HEK293T (cell line): ENCODE results near the gene PAQR4.
A peak's percentile ranks its signal among the peaks of the same experiment; 100 is the strongest.

Experiments used
- BHLHE40 ChIP-seq: fragments of 450-650 bp; IDR thresholded peaks from 2 replicates; pipeline ENCODE4 v1.6.1; 2016; ENCODE audit warnings: mild to moderate bottlenecking, moderate library complexity, borderline replicate concordance
- CTBP1 ChIP-seq: fragments of 450-650 bp; IDR thresholded peaks from 2 replicates; pipeline ENCODE4 v1.6.1; 2016; ENCODE audit warnings: borderline replicate concordance
- ELF4 ChIP-seq: fragments of 450-650 bp; IDR thresholded peaks from 2 replicates; pipeline ENCODE4 v1.6.1; 2017; ENCODE audit warnings: antibody characterized with exemption
- FOXA1 ChIP-seq: fragments of 450-650 bp; IDR thresholded peaks from 2 replicates; pipeline ENCODE4 v1.6.1; 2016; ENCODE audit warnings: mild to moderate bottlenecking
- FOXK2 ChIP-seq: fragments of 450-650 bp; IDR thresholded peaks from 2 replicates; pipeline ENCODE4 v1.6.1; 2016; ENCODE audit warnings: mild to moderate bottlenecking
- FOXM1 ChIP-seq: fragments of 450-650 bp; IDR thresholded peaks from 2 replicates; pipeline ENCODE4 v1.6.1; 2017; ENCODE audit warnings: mild to moderate bottlenecking, borderline replicate concordance
- HDGF ChIP-seq: fragments of 450-650 bp; IDR thresholded peaks from 2 replicates; pipeline ENCODE4 v1.6.1; 2017; ENCODE audit warnings: antibody characterized with exemption, borderline replicate concordance
- L3MBTL2 ChIP-seq: fragments of 450-650 bp; conservative IDR thresholded peaks from 2 replicates; pipeline ENCODE4 v1.6.1; 2016; ENCODE audit warnings: mild to moderate bottlenecking
- SP1 ChIP-seq: fragments of 450-650 bp; IDR thresholded peaks from 2 replicates; pipeline ENCODE4 v1.6.1; 2017
- SUZ12 ChIP-seq: fragments of 450-650 bp; IDR thresholded peaks from 2 replicates; pipeline ENCODE4 v1.6.1; 2016; ENCODE audit warnings: mild to moderate bottlenecking
- ZNF384 ChIP-seq: fragments of 450-650 bp; IDR thresholded peaks from 2 replicates; pipeline ENCODE4 v1.6.1; 2016
- TF ChIP-seq, protein P1 (sequence below): fragments of 450-650 bp; IDR thresholded peaks from 2 replicates; pipeline ENCODE4 v1.6.1; 2016

DNA sequence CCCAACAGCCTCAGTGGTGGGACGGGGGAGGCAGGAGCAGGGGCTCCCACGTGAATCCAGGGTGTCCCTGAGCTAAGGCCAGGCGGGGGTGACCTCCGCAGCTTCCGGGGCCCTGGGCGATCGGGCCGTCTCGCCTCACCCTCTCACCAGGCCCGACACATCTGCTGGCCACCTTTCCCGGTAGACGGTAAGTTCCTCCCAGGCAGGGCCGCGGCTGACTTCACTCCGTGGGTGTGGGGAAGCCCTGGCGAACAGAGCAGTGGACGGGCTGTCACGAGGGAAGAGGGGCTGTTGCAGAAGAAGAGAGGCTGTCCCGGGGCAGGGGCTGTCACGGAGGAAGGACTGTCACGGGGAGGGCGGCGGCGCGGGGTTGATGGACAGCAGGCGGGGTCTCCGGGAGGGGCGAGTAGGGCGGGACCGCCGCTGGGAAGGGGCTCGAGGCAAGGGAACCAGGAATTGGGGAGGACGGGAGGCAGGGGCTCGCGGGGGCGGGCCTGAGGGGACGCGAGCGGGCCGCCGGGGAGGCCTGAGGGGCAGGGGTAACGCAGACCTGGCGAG lies 10.6 kb downstream of the PAQR4 start:
- TF ChIP-seq FOXA1 = no peak
- TF ChIP-seq, protein P1, sequence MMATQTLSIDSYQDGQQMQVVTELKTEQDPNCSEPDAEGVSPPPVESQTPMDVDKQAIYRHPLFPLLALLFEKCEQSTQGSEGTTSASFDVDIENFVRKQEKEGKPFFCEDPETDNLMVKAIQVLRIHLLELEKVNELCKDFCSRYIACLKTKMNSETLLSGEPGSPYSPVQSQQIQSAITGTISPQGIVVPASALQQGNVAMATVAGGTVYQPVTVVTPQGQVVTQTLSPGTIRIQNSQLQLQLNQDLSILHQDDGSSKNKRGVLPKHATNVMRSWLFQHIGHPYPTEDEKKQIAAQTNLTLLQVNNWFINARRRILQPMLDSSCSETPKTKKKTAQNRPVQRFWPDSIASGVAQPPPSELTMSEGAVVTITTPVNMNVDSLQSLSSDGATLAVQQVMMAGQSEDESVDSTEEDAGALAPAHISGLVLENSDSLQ = peak; percentile 93
- no peak for TF ChIP-seq CTBP1
- TF ChIP-seq HDGF = no peak
- no peak for TF ChIP-seq SP1
- TF ChIP-seq FOXK2 = no peak
- TF ChIP-seq BHLHE40 = no peak
- TF ChIP-seq FOXM1 = no peak
- TF ChIP-seq SUZ12 = no peak
- TF ChIP-seq ELF4 = no peak
- no peak for TF ChIP-seq L3MBTL2
- TF ChIP-seq ZNF384 = no peak
